Adrenal gland (tissue), 5 donors: ENCODE measurements around the gene POLR2A.

ENCODE experiments used
- POLR2A ChIP-seq, 2 donors: fragments of 450-650 bp; IDR thresholded peaks; one replicate each; pipeline ENCODE4 v1.6.1; 2017; ENCODE audit warnings: antibody characterized with exemption in 2 of 2, mild to moderate bottlenecking in 2 of 2, moderate library complexity in 1 of 2
- TF ChIP-seq, protein P1 (sequence below), 6 experiments: fragments of 450-650 bp in 4 of 6; fragments of 200-600 bp in 2 of 6; sonication (generic) in 1 of 6; IDR thresholded peaks; 1 replicate in 5 of 6; 2 replicates in 1 of 6; pipeline versions ENCODE4 v1.5.1 to v1.8.0; 2016 to 2021; ENCODE audit warnings: antibody characterized with exemption in 6 of 6, mild to moderate bottlenecking in 2 of 6, moderate library complexity in 1 of 6
- donor health status: DM: no; HTN: no; CAD: no.

DNA sequence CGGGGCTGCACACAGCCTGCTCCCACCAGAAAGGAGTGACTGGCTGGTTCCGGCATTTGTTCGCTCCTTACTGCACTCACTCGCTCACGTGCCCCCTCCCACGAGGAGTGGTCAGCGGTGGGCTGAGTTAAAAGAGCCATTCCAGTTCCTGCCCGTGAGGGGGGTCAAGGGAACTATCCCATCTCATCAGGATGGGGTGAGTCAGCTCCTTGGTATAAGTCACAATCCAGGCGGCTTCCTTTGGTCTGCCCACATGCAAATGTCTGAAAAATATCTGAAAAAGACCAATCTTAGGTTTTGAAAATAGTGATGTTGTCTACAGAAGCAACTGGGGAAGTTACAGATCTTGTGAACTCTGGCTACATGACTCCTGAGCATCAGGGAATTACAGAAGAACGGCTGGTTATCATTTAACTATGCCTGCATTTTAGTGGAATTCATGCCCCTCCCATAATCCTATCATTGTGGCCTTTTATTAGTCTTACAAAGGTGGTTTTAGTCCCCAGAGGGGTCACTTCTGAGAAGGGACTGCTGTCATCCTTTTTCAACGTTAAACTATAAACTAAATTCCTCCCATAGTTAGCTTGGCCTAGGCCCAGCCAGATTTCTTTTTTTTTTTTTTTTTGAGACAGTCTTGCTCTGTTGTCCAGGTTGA lies 54.9 kb downstream of the POLR2A start:
- TF ChIP-seq, protein P1, sequence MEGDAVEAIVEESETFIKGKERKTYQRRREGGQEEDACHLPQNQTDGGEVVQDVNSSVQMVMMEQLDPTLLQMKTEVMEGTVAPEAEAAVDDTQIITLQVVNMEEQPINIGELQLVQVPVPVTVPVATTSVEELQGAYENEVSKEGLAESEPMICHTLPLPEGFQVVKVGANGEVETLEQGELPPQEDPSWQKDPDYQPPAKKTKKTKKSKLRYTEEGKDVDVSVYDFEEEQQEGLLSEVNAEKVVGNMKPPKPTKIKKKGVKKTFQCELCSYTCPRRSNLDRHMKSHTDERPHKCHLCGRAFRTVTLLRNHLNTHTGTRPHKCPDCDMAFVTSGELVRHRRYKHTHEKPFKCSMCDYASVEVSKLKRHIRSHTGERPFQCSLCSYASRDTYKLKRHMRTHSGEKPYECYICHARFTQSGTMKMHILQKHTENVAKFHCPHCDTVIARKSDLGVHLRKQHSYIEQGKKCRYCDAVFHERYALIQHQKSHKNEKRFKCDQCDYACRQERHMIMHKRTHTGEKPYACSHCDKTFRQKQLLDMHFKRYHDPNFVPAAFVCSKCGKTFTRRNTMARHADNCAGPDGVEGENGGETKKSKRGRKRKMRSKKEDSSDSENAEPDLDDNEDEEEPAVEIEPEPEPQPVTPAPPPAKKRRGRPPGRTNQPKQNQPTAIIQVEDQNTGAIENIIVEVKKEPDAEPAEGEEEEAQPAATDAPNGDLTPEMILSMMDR (IDR thresholded peaks at IDR 0.05): no peak
- no peak for TF ChIP-seq POLR2A (IDR thresholded peaks at IDR 0.05)
